ENCODE measurements around the gene CNTRL.

CNTRL gene

GRCh38 chr9:121135642-121136041, 60.9 kb downstream of the CNTRL start:
- TF ChIP-seq ZNF274 (IDR thresholded peaks at IDR 0.05; ENCODE audit: low read depth, low read length) (no peak), YY1 (IDR thresholded peaks at IDR 0.05; ENCODE audit: insufficient read depth, insufficient read length) (no peak), SUZ12 (IDR thresholded peaks at IDR 0.05; ENCODE audit: extremely low read depth, insufficient read depth, insufficient read length) (no peak)
- no peaks in the 10 kb centered on the region for H3K36me3 ChIP-seq (ENCODE audit: insufficient read depth, insufficient read length, low read length)
- peak; percentile 15 for DNase-seq (ENCODE audit: low read depth, low spot score)
- peaks cover 3% of the 10 kb centered on the region for H3K4me1 ChIP-seq (ENCODE audit: insufficient read depth, insufficient read length)
- H3K4me3 ChIP-seq (ENCODE audit: insufficient read length, low read depth): no peak overlapping the region
- no peak overlapping the region for H3K9ac ChIP-seq (ENCODE audit: insufficient read length, low read depth)
- no peaks in the 10 kb centered on the region for H3K9me3 ChIP-seq (ENCODE audit: insufficient read depth, low read length)
- H3K27me3 ChIP-seq (ENCODE audit: insufficient read depth, insufficient read length): no peaks in the 10 kb centered on the region

DNA sequence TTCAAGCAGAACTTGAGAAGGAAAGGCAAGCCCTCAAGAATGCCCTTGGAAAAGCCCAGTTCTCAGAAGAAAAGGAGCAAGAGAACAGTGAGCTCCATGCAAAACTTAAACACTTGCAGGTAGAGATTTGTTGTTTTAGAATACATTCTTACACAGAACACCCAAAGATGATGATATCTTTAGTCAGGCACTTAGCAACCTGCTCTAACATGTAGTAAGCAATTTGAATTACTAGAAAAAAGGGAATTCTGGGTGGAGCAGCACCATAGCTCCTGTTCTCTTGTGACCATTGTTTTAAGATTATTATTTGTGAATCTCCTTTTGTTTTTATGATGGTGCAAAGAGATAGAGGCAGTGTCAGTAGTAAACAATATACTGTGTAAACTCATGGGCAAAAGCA, 63.8 kb downstream of the CNTRL start:
- Histone ChIP-seq H3K27me3 (ENCODE audit: insufficient read depth, insufficient read length) (no peaks in the 10 kb centered on the region), H3K9me3 (ENCODE audit: insufficient read depth, low read length) (no peaks in the 10 kb centered on the region), H3K4me1 (ENCODE audit: insufficient read depth, insufficient read length) (no peaks in the 10 kb centered on the region), H3K36me3 (ENCODE audit: insufficient read depth, insufficient read length, low read length) (peaks cover 15% of the 10 kb centered on the region), H3K4me3 (ENCODE audit: insufficient read length, low read depth) (no peak overlapping the region), H3K9ac (ENCODE audit: insufficient read length, low read depth) (no peak overlapping the region)
- TF ChIP-seq YY1 (IDR thresholded peaks at IDR 0.05; ENCODE audit: insufficient read depth, insufficient read length): no peak
- TF ChIP-seq SUZ12 (IDR thresholded peaks at IDR 0.05; ENCODE audit: extremely low read depth, insufficient read depth, insufficient read length): no peak
- no peak for TF ChIP-seq ZNF274 (IDR thresholded peaks at IDR 0.05; ENCODE audit: low read depth, low read length)
- DNase-seq (ENCODE audit: low read depth, low spot score): no peak

DNA sequence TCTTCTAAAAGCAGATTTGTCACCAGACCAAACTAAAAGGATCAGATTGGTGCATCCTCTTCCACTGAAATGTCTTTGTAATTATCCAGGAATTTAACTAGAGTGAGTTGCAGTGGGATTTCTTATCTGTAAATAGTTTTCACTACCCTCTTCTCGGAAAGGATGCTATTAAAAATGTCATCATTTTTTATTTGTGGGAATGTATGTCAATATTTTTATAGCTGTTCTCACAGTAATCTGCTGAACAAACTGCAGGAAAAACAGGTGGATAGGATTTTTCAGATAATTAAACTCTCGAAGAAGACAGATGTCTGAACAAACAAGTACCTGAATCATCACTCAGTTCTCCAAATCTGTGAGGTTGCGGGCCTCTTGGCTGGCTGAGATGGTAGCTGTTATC, 64.2 kb downstream of the CNTRL start:
- Histone ChIP-seq H3K27me3 (ENCODE audit: insufficient read depth, insufficient read length) (no peaks in the 10 kb centered on the region), H3K9me3 (ENCODE audit: insufficient read depth, low read length) (no peaks in the 10 kb centered on the region), H3K9ac (ENCODE audit: insufficient read length, low read depth) (no peak overlapping the region), H3K36me3 (ENCODE audit: insufficient read depth, insufficient read length, low read length) (peaks cover 17% of the 10 kb centered on the region), H3K4me3 (ENCODE audit: insufficient read length, low read depth) (no peak overlapping the region), H3K4me1 (ENCODE audit: insufficient read depth, insufficient read length) (no peaks in the 10 kb centered on the region)
- TF ChIP-seq YY1 (IDR thresholded peaks at IDR 0.05; ENCODE audit: insufficient read depth, insufficient read length) (no peak), ZNF274 (IDR thresholded peaks at IDR 0.05; ENCODE audit: low read depth, low read length) (no peak), SUZ12 (IDR thresholded peaks at IDR 0.05; ENCODE audit: extremely low read depth, insufficient read depth, insufficient read length) (no peak)
- DNase-seq (ENCODE audit: low read depth, low spot score): no peak

- H3K9me3 ChIP-seq (ENCODE audit: insufficient read depth, low read length): no peaks in the 10 kb centered on the region
- no peak overlapping the region for H3K4me3 ChIP-seq (ENCODE audit: insufficient read length, low read depth)
- no peak for DNase-seq (ENCODE audit: low read depth, low spot score)
- no peak for TF ChIP-seq YY1 (IDR thresholded peaks at IDR 0.05; ENCODE audit: insufficient read depth, insufficient read length)
- TF ChIP-seq ZNF274 (IDR thresholded peaks at IDR 0.05; ENCODE audit: low read depth, low read length): no peak
- no peak for TF ChIP-seq SUZ12 (IDR thresholded peaks at IDR 0.05; ENCODE audit: extremely low read depth, insufficient read depth, insufficient read length)
- H3K4me1 ChIP-seq (ENCODE audit: insufficient read depth, insufficient read length): no peaks in the 10 kb centered on the region
- peaks cover 27% of the 10 kb centered on the region for H3K36me3 ChIP-seq (ENCODE audit: insufficient read depth, insufficient read length, low read length)
- H3K9ac ChIP-seq (ENCODE audit: insufficient read length, low read depth): no peak overlapping the region
- H3K27me3 ChIP-seq (ENCODE audit: insufficient read depth, insufficient read length): no peaks in the 10 kb centered on the region
Measured at GRCh38 chr9:121140162-121140561, 65.4 kb downstream of the CNTRL start.

GRCh38 chr9:121141306-121141705, 66.6 kb downstream of the CNTRL start:
- Histone ChIP-seq H3K9me3 (ENCODE audit: insufficient read depth, low read length) (no peaks in the 10 kb centered on the region), H3K4me1 (ENCODE audit: insufficient read depth, insufficient read length) (no peaks in the 10 kb centered on the region), H3K27me3 (ENCODE audit: insufficient read depth, insufficient read length) (no peaks in the 10 kb centered on the region), H3K4me3 (ENCODE audit: insufficient read length, low read depth) (no peak overlapping the region), H3K36me3 (ENCODE audit: insufficient read depth, insufficient read length, low read length) (peaks cover 27% of the 10 kb centered on the region), H3K9ac (ENCODE audit: insufficient read length, low read depth) (no peak overlapping the region)
- no peak for DNase-seq (ENCODE audit: low read depth, low spot score)
- TF ChIP-seq ZNF274 (IDR thresholded peaks at IDR 0.05; ENCODE audit: low read depth, low read length) (no peak), YY1 (IDR thresholded peaks at IDR 0.05; ENCODE audit: insufficient read depth, insufficient read length) (no peak), SUZ12 (IDR thresholded peaks at IDR 0.05; ENCODE audit: extremely low read depth, insufficient read depth, insufficient read length) (no peak)

- H3K36me3 ChIP-seq (ENCODE audit: insufficient read depth, insufficient read length, low read length): peaks cover 27% of the 10 kb centered on the region
- H3K4me3 ChIP-seq (ENCODE audit: insufficient read length, low read depth): no peak overlapping the region
Measured at GRCh38 chr9:121141706-121142105, 67.0 kb downstream of the CNTRL start.

GRCh38 chr9:121143771-121144170, 69.0 kb downstream of the CNTRL start:
- peaks cover 40% of the 10 kb centered on the region for H3K36me3 ChIP-seq (ENCODE audit: insufficient read depth, insufficient read length, low read length)
- DNase-seq (ENCODE audit: low read depth, low spot score): no peak
- TF ChIP-seq YY1 (IDR thresholded peaks at IDR 0.05; ENCODE audit: insufficient read depth, insufficient read length) (no peak), ZNF274 (IDR thresholded peaks at IDR 0.05; ENCODE audit: low read depth, low read length) (no peak), SUZ12 (IDR thresholded peaks at IDR 0.05; ENCODE audit: extremely low read depth, insufficient read depth, insufficient read length) (no peak)

More at GRCh38 chr9:121141706-121142105, 67.0 kb downstream of the CNTRL start:
- no peaks in the 10 kb centered on the region for H3K9me3 ChIP-seq (ENCODE audit: insufficient read depth, low read length)
- H3K4me1 ChIP-seq (ENCODE audit: insufficient read depth, insufficient read length): no peaks in the 10 kb centered on the region
- no peaks in the 10 kb centered on the region for H3K27me3 ChIP-seq (ENCODE audit: insufficient read depth, insufficient read length)
- no peak for DNase-seq (ENCODE audit: low read depth, low spot score)
- H3K9ac ChIP-seq (ENCODE audit: insufficient read length, low read depth): no peak overlapping the region
- no peak for TF ChIP-seq YY1 (IDR thresholded peaks at IDR 0.05; ENCODE audit: insufficient read depth, insufficient read length)
- TF ChIP-seq ZNF274 (IDR thresholded peaks at IDR 0.05; ENCODE audit: low read depth, low read length): no peak
- TF ChIP-seq SUZ12 (IDR thresholded peaks at IDR 0.05; ENCODE audit: extremely low read depth, insufficient read depth, insufficient read length): no peak

More at GRCh38 chr9:121143771-121144170, 69.0 kb downstream of the CNTRL start:
- Histone ChIP-seq H3K9me3 (ENCODE audit: insufficient read depth, low read length) (no peaks in the 10 kb centered on the region), H3K4me3 (ENCODE audit: insufficient read length, low read depth) (no peak overlapping the region), H3K27me3 (ENCODE audit: insufficient read depth, insufficient read length) (no peaks in the 10 kb centered on the region), H3K4me1 (ENCODE audit: insufficient read depth, insufficient read length) (no peaks in the 10 kb centered on the region), H3K9ac (ENCODE audit: insufficient read length, low read depth) (no peak overlapping the region)
